H1 (cell line): Measurements from ENCODE around the gene CGRRF1. TPM values are rescaled to one million over a fixed set of nuclear protein-coding genes. Genes with fewer than 3 reads are reported as not detected.

Experiments
- CTCF ChIA-PET: fragments of 300-600 bp; sonication (Branson Sonifier 250); formaldehyde crosslinking; loops from one replicate; lab custom pipeline; 2021; ENCODE audit not compliant: partially characterized antibody; lab: Charles Lee
- POLR2A ChIA-PET: fragments of 300-600 bp; sonication (Branson Sonifier 250); formaldehyde crosslinking; loops from one replicate; lab custom pipeline; 2021; ENCODE audit warnings: inconsistent platforms; ENCODE audit not compliant: partially characterized antibody; lab: Charles Lee
- DNase-seq, 2 experiments: peaks; one replicate each; pipeline versions ENCODE4 v3.0.0 to v3.0.0-alpha.2; 2010 to 2022; ENCODE audit warnings: low spot score in 2 of 2, low read depth in 1 of 2, mixed read lengths in 1 of 2
- FAIRE-seq: peaks from 2 replicates; lab custom pipeline; 2011; peaks lifted over from hg19 to GRCh38; lab: Jason Lieb, UNC
- H2AFZ ChIP-seq: 2 replicates; pipeline ENCODE4 v1.8.1; 2012; ENCODE audit warnings: low read length, inconsistent platforms
- H2AK5ac ChIP-seq: 2 replicates; pipeline ENCODE4 v1.6.1; 2013; ENCODE audit warnings: low read depth, low read length
- H2BK120ac ChIP-seq: replicated peaks from 2 replicates; pipeline ENCODE3; 2013; ENCODE audit warnings: low read depth, low read length, inconsistent platforms
- H2BK12ac ChIP-seq: 2 replicates; pipeline ENCODE4 v1.6.1; 2013; ENCODE audit warnings: low read depth, low read length
- H2BK15ac ChIP-seq: 2 replicates; pipeline ENCODE4 v1.6.1; 2013; ENCODE audit warnings: low read length
- H2BK20ac ChIP-seq: 2 replicates; pipeline ENCODE4 v1.6.1; 2013; ENCODE audit warnings: low read length
- H2BK5ac ChIP-seq: 2 replicates; pipeline ENCODE4 v1.6.1; 2013; ENCODE audit warnings: low read depth, low read length
- H3K14ac ChIP-seq: 2 replicates; pipeline ENCODE4 v1.6.1; 2013; ENCODE audit warnings: inconsistent platforms; ENCODE audit not compliant: insufficient read length
- H3K18ac ChIP-seq: 2 replicates; pipeline ENCODE4 v1.6.1; 2013; ENCODE audit warnings: low read length; ENCODE audit errors: extremely low read depth
- H3K23ac ChIP-seq: 2 replicates; pipeline ENCODE4 v1.6.1; 2013; ENCODE audit warnings: inconsistent platforms; ENCODE audit not compliant: insufficient read length
- H3K23me2 ChIP-seq: 2 replicates; pipeline ENCODE4 v1.6.1; 2013; ENCODE audit warnings: low read depth, low read length
- H3K27ac ChIP-seq: 2 replicates; pipeline ENCODE4 v1.6.1; 2011; ENCODE audit warnings: low read depth, low read length, inconsistent platforms
- H3K27me3 ChIP-seq, 4 experiments: replicated peaks in 1 of 4; 1 replicate in 1 of 4; 2 replicates in 3 of 4; pipeline versions ENCODE4 v1.6.1 to v1.8.1; 2011 to 2013; ENCODE audit warnings: low read length in 3 of 4, mild to moderate bottlenecking in 3 of 4, inconsistent platforms in 2 of 4, mixed read lengths in 2 of 4, moderate library complexity in 1 of 4; ENCODE audit not compliant: control insufficient read depth in 3 of 4, insufficient read depth in 3 of 4; ENCODE audit errors: extremely low read depth in 1 of 4
- H3K36me3 ChIP-seq, 4 experiments: 2 replicates each; pipeline versions ENCODE4 v1.6.1 to v1.8.1; 2011 to 2013; ENCODE audit warnings: mild to moderate bottlenecking in 4 of 4, low read length in 3 of 4, moderate library complexity in 2 of 4, control low read depth in 1 of 4, inconsistent platforms in 1 of 4; ENCODE audit not compliant: insufficient read depth in 4 of 4, control insufficient read depth in 2 of 4
- H3K4ac ChIP-seq: replicated peaks from 2 replicates; pipeline ENCODE3; 2013; ENCODE audit warnings: low read length, low read depth, mixed read lengths, inconsistent platforms; ENCODE audit not compliant: insufficient read length
- H3K4me1 ChIP-seq, 4 experiments: replicated peaks in 1 of 4; 1 replicate in 1 of 4; 2 replicates in 3 of 4; pipeline versions ENCODE4 v1.6.1 to v1.8.1; 2011 to 2013; ENCODE audit warnings: low read length in 3 of 4, inconsistent platforms in 2 of 4, mixed read lengths in 1 of 4; ENCODE audit not compliant: insufficient read depth in 4 of 4, control insufficient read depth in 3 of 4
- H3K4me2 ChIP-seq, 2 experiments: 2 replicates each; pipeline versions ENCODE4 v1.6.1 to v1.8.1; 2011 to 2013; ENCODE audit warnings: low read depth in 2 of 2, low read length in 2 of 2, control low read depth in 1 of 2, inconsistent platforms in 1 of 2, mild to moderate bottlenecking in 1 of 2; ENCODE audit not compliant: insufficient read depth in 1 of 2
- H3K4me3 ChIP-seq, 4 experiments: fragments of 200-600, 300-600 bp in 1 of 4; sonication (generic), shearing (Covaris generic), sonication (Bioruptor Twin) in 1 of 4; 2 replicates each; pipeline versions ENCODE4 v1.5.1 to v1.8.1; 2011 to 2016; ENCODE audit warnings: low read length in 4 of 4, low read depth in 3 of 4, control low read depth in 2 of 4, inconsistent platforms in 2 of 4, mild to moderate bottlenecking in 2 of 4, mixed read lengths in 1 of 4, moderate library complexity in 1 of 4; ENCODE audit not compliant: insufficient read depth in 2 of 4; ENCODE audit errors: extremely low read depth in 1 of 4
- H3K56ac ChIP-seq: replicated peaks from 2 replicates; pipeline ENCODE3; 2013; ENCODE audit warnings: low read depth, mild to moderate bottlenecking, mixed read lengths, low read length, inconsistent platforms; ENCODE audit not compliant: insufficient read length
- H3K79me1 ChIP-seq: 2 replicates; pipeline ENCODE4 v1.6.1; 2013; ENCODE audit warnings: low read depth, low read length, control low read depth
- H3K79me2 ChIP-seq, 2 experiments: 2 replicates each; pipeline versions ENCODE4 v1.6.1 to v1.8.1; 2012 to 2013; ENCODE audit warnings: low read length in 2 of 2, mild to moderate bottlenecking in 2 of 2, inconsistent platforms in 1 of 2; ENCODE audit not compliant: insufficient read depth in 2 of 2, control insufficient read depth in 1 of 2
- H3K9ac ChIP-seq, 4 experiments: replicated peaks in 1 of 4; 1 replicate in 1 of 4; 2 replicates in 3 of 4; pipeline versions ENCODE4 v1.6.1 to v1.8.1; 2011 to 2013; ENCODE audit warnings: low read depth in 3 of 4, low read length in 3 of 4, control low read depth in 2 of 4, mild to moderate bottlenecking in 2 of 4, moderate library complexity in 2 of 4, inconsistent platforms in 1 of 4; ENCODE audit errors: extremely low read depth in 1 of 4
- H3K9me3 ChIP-seq, 2 experiments: 2 replicates each; pipeline versions ENCODE4 v1.6.1 to v1.8.1; 2012 to 2013; ENCODE audit warnings: mild to moderate bottlenecking in 2 of 2, moderate library complexity in 2 of 2, control low read depth in 1 of 2, inconsistent platforms in 1 of 2, low read depth in 1 of 2, low read length in 1 of 2, mixed read lengths in 1 of 2; ENCODE audit not compliant: insufficient read depth in 2 of 2
- H4K20me1 ChIP-seq, 2 experiments: replicated peaks in 1 of 2; 2 replicates each; pipeline versions ENCODE3 to v1.8.1; 2011 to 2013; ENCODE audit warnings: inconsistent platforms in 2 of 2, low read length in 2 of 2, mild to moderate bottlenecking in 1 of 2; ENCODE audit not compliant: insufficient read depth in 2 of 2, control insufficient read depth in 1 of 2
- H4K5ac ChIP-seq: 2 replicates; pipeline ENCODE4 v1.6.1; 2013; ENCODE audit warnings: low read length, low read depth, mixed read lengths, inconsistent platforms; ENCODE audit not compliant: insufficient read length
- H4K8ac ChIP-seq: 2 replicates; pipeline ENCODE4 v1.8.0; 2013; ENCODE audit warnings: mild to moderate bottlenecking, moderate library complexity, low read length, inconsistent platforms; ENCODE audit not compliant: insufficient read depth; ENCODE audit errors: extremely low read depth
- H4K91ac ChIP-seq: replicated peaks from 2 replicates; pipeline ENCODE3; 2013; ENCODE audit warnings: low read length, mixed read lengths, inconsistent platforms; ENCODE audit not compliant: insufficient read length
- BACH1 ChIP-seq: IDR thresholded peaks from 2 replicates; pipeline ENCODE4 v1.6.1; 2012; ENCODE audit warnings: low read length, improper control_type of control experiment
- BCL11A ChIP-seq, 2 experiments: IDR thresholded peaks; one replicate each; pipeline ENCODE4 v1.6.1; 2011; ENCODE audit warnings: low read depth in 2 of 2, low read length in 2 of 2, mild to moderate bottlenecking in 2 of 2
- CBX5 ChIP-seq: fragments of 300-800, 300-1000 bp; sonication (generic); IDR thresholded peaks from 2 replicates; pipeline ENCODE4 v1.7.1; 2016; ENCODE audit warnings: antibody characterized with exemption, low read length, low read depth
- CHD1 ChIP-seq: IDR thresholded peaks from 2 replicates; pipeline ENCODE4 v1.6.1; 2012; ENCODE audit warnings: low read depth, low read length, improper control_type of control experiment
- CHD2 ChIP-seq: IDR thresholded peaks from 2 replicates; pipeline ENCODE4 v1.6.1; 2012; ENCODE audit warnings: low read length, improper control_type of control experiment
- FOSL1 ChIP-seq: IDR thresholded peaks from 2 replicates; pipeline ENCODE4 v1.6.1; 2011; ENCODE audit warnings: mild to moderate bottlenecking, low read depth, low read length, moderate library complexity; ENCODE audit not compliant: insufficient read depth
- GABPA ChIP-seq: IDR thresholded peaks from 2 replicates; pipeline ENCODE4 v1.6.1; 2011; ENCODE audit warnings: mild to moderate bottlenecking, low read length, moderate library complexity, borderline replicate concordance; ENCODE audit not compliant: insufficient read depth
- GTF2F1 ChIP-seq: IDR thresholded peaks from 2 replicates; pipeline ENCODE4 v1.6.1; 2012; ENCODE audit warnings: low read depth, low read length, improper control_type of control experiment, borderline replicate concordance
- KDM1A ChIP-seq: fragments of 200-600, 300-600 bp; sonication (generic); IDR thresholded peaks from 2 replicates; pipeline ENCODE4 v1.7.1; 2016; ENCODE audit warnings: mild to moderate bottlenecking, low read length, borderline replicate concordance
- NANOG ChIP-seq: IDR thresholded peaks from 2 replicates; pipeline ENCODE4 v1.6.1; 2011; ENCODE audit warnings: low read length, low read depth, mild to moderate bottlenecking, inconsistent platforms; ENCODE audit not compliant: insufficient read depth, poor library complexity, severe bottlenecking
- NRF1 ChIP-seq: IDR thresholded peaks from 2 replicates; pipeline ENCODE4 v1.6.1; 2011; ENCODE audit warnings: mild to moderate bottlenecking, low read depth, low read length, improper control_type of control experiment
- POLR2A ChIP-seq, 2 experiments: IDR thresholded peaks; 1 replicate in 1 of 2; 2 replicates in 1 of 2; pipeline ENCODE4 v1.6.1; 2011; ENCODE audit warnings: low read depth in 2 of 2, low read length in 2 of 2, mild to moderate bottlenecking in 2 of 2; ENCODE audit errors: control extremely low read depth in 1 of 2
- RBBP5 ChIP-seq: IDR thresholded peaks from 2 replicates; pipeline ENCODE4 v1.7.1; 2012; ENCODE audit warnings: low read depth, mild to moderate bottlenecking, inconsistent platforms, low read length, moderate library complexity, borderline replicate concordance
- RXRA ChIP-seq: IDR thresholded peaks from 2 replicates; pipeline ENCODE4 v1.6.1; 2011; ENCODE audit warnings: low read depth, mild to moderate bottlenecking, low read length, moderate library complexity; ENCODE audit not compliant: insufficient read depth
- SP1 ChIP-seq: IDR thresholded peaks from 2 replicates; pipeline ENCODE4 v1.6.1; 2011; ENCODE audit warnings: low read depth, low read length
- SP4 ChIP-seq: IDR thresholded peaks from 2 replicates; pipeline ENCODE4 v1.6.1; 2012; ENCODE audit warnings: low read length, inconsistent platforms
- WGBS, 2 experiments: shearing (Covaris generic) in 1 of 2; methylation state at CpG; one replicate each; pipeline versions ENCODE4 v1.1.6 to v1.1.7; 2013 to 2015; ENCODE audit warnings: low lambda C conversion rate in 2 of 2, mixed read lengths in 2 of 2, inconsistent platforms in 1 of 2, low coverage in 1 of 2, missing lambda C conversion rate in 1 of 2; ENCODE audit not compliant: insufficient replicate concordance in 2 of 2, insufficient coverage in 1 of 2, insufficient read length in 1 of 2; ENCODE audit errors: extremely low coverage in 1 of 2, missing lambda C conversion rate in 1 of 2; 5-methylcytosine and 5-hydroxymethylcytosine counted together
- polyA plus RNA-seq, 7 experiments: library from polyadenylated mRNA; depleted of rRNA in 3 of 7; stranded (reverse) in 5 of 7; unstranded in 2 of 7; fragments of >200 nt in 5 of 7; fragments of 200-250 nt in 2 of 7; gene quantifications; 1 replicate in 5 of 7; 2 replicates in 1 of 7; 4 replicates in 1 of 7; pipeline versions ENCODE4 v1.2.1 to v1.2.3, GENCODE V29; 2011 to 2013; ENCODE audit warnings: missing spikeins in 2 of 7, mixed read lengths in 2 of 7
- total RNA-seq: library from RNA; stranded (reverse); fragmentation: NEBNext Ultra II Directional; extraction: Animal tissue kit (Norgen Biotek cat#: 25700); gene quantifications from 2 replicates; pipeline ENCODE4 v1.2.1, GENCODE V29; 2021

CGRRF1 gene
- total and polyA plus RNA-seq, 2 of the 8 experiments (the other 6 are each of a cell fraction or from before 2014, with no cell fraction given): 7.4 to 20.2 TPM

- no peak overlapping the region for H3K4me3 ChIP-seq
- no peak overlapping the region for H2BK12ac ChIP-seq
- H4K20me1 ChIP-seq: peaks cover 0 to 1% of the 10 kb centered on the region in 2 experiments
- peaks cover 0 to 16% (median 5%) of the 10 kb centered on the region in 4 experiments; a peak in 4 of 8 replicates for H3K36me3 ChIP-seq
- FAIRE-seq: no peak
- no peaks in the 10 kb centered on the region for H3K23me2 ChIP-seq
- no peak overlapping the region for H3K14ac ChIP-seq
- H2BK15ac ChIP-seq: no peak overlapping the region
- H2BK120ac ChIP-seq: no peak overlapping the region
- H3K56ac ChIP-seq: no peak overlapping the region
- no peak overlapping the region for H4K91ac ChIP-seq
- no peak overlapping the region for H4K8ac ChIP-seq
- H2BK20ac ChIP-seq: no peak overlapping the region
- no peaks in the 10 kb centered on the region for H3K79me2 ChIP-seq
- H3K23ac ChIP-seq: no peak overlapping the region
- H2BK5ac ChIP-seq: no peak overlapping the region
- no peak overlapping the region for H3K4ac ChIP-seq
- no peaks in the 10 kb centered on the region for H3K27me3 ChIP-seq
- no peak overlapping the region for H3K18ac ChIP-seq
- H2AFZ ChIP-seq: no peak overlapping the region
- H3K4me2 ChIP-seq: no peak overlapping the region
- H4K5ac ChIP-seq: no peak overlapping the region
- DNase-seq: no peak
- no peak overlapping the region for H2AK5ac ChIP-seq
- no peaks in the 10 kb centered on the region for H3K9me3 ChIP-seq
- no peak overlapping the region for H3K9ac ChIP-seq
- ChIA-PET CTCF (no interaction called here), POLR2A (no interaction called here)
- 85% methylated on average over 2 of the region's 2 CpGs; no CpG with 5 or more reads in 1 of the 2 experiments for WGBS, 2 experiments
- H3K4me1 ChIP-seq: peaks cover 0 to 2% (median 0%) of the 10 kb centered on the region in 4 experiments; a peak in 1 of 7 replicates
- no peak overlapping the region for H3K27ac ChIP-seq
- TF ChIP-seq KDM1A: no peak
- TF ChIP-seq RXRA: no peak
- no peak for TF ChIP-seq CHD2
- no peak for TF ChIP-seq CHD1
- TF ChIP-seq BCL11A (IDR thresholded peaks at IDR 0.05; ENCODE audit: low read depth in 2 of 2, low read length in 2 of 2): no peak
- TF ChIP-seq SP1: no peak
- TF ChIP-seq FOSL1: no peak
- TF ChIP-seq NANOG: no peak
- TF ChIP-seq NRF1: no peak
- no peak for TF ChIP-seq RBBP5
- TF ChIP-seq CBX5: no peak
- TF ChIP-seq GABPA: no peak
- TF ChIP-seq GTF2F1: no peak
- TF ChIP-seq POLR2A (IDR thresholded peaks at IDR 0.05; ENCODE audit: control extremely low read depth in 1 of 2, low read depth in 2 of 2, low read length in 2 of 2): no peak
- no peak for TF ChIP-seq SP4
- TF ChIP-seq BACH1: no peak
- H3K79me1 ChIP-seq: no peaks in the 10 kb centered on the region
Measured at GRCh38 chr14:54537651-54538050, 27.9 kb downstream of the CGRRF1 start.
